GM10248 (cell line): ENCODE data around the gene ABLIM2.

Experiments
- CTCF ChIA-PET: fragments of 300-600 bp; sonication (Branson Sonifier 250); formaldehyde crosslinking; extraction: SDS; loops from one replicate; lab custom pipeline; 2021; ENCODE audit warnings: antibody characterized with exemption; lab: Yijun Ruan, JAX
- POLR2A ChIA-PET: fragments of 350-650 bp; sonication (Branson Sonifier 250); formaldehyde crosslinking; extraction: SDS; loops from one replicate; lab custom pipeline; 2020; ENCODE audit warnings: antibody characterized with exemption; lab: Yijun Ruan, JAX
- DNase-seq: peaks from one replicate; pipeline ENCODE4 v3.0.0; 2012; ENCODE audit errors: extremely low spot score
- CTCF ChIP-seq: IDR thresholded peaks from 2 replicates; pipeline ENCODE4 v1.5.1; 2012; ENCODE audit warnings: mild to moderate bottlenecking, low read depth; ENCODE audit errors: extremely low read depth, missing control alignments, control extremely low read depth

ABLIM2 gene

GRCh38 chr4:8058031-8058479 lies 100.6 kb downstream of the ABLIM2 start:
- POLR2A ChIA-PET = no interaction called here
- DNase-seq = no peak
- no peak for TF ChIP-seq CTCF
- CTCF ChIA-PET = no interaction called here

- no peak for DNase-seq
- ChIA-PET POLR2A (no interaction called here), CTCF (no interaction called here)
- TF ChIP-seq CTCF = no peak
Observed at GRCh38 chr4:8055206-8055605, 103.4 kb downstream of the ABLIM2 start.

GRCh38 chr4:8053688-8054449 lies 104.7 kb downstream of the ABLIM2 start:
- POLR2A ChIA-PET = no interaction called here
- CTCF ChIA-PET = no interaction called here
- DNase-seq = no peak
- no peak for TF ChIP-seq CTCF

- POLR2A ChIA-PET = no interaction called here
- no peak for TF ChIP-seq CTCF
- CTCF ChIA-PET = no interaction called here
- no peak for DNase-seq
Observed at GRCh38 chr4:8052160-8052691, 106.4 kb downstream of the ABLIM2 start.

- no peak for DNase-seq
- CTCF ChIA-PET = no interaction called here
- TF ChIP-seq CTCF = no peak
- POLR2A ChIA-PET = no interaction called here
Observed at GRCh38 chr4:8051644-8052043, 107.0 kb downstream of the ABLIM2 start.

GRCh38 chr4:8050555-8051206 lies 107.9 kb downstream of the ABLIM2 start:
- DNase-seq = no peak
- no peak for TF ChIP-seq CTCF
- ChIA-PET POLR2A (no interaction called here), CTCF (interaction anchor here (0.6 to 1.1 kb wide), 2 partner anchors 15 to 617 kb away, joined by 3 read pairs; no protein-coding TSS in a partner anchor)
